ENCODE measurements around the gene LIX1L. TPM values are rescaled to one million over a fixed set of nuclear protein-coding genes. Genes with fewer than 3 reads are reported as not detected.

The LIX1L gene
- total RNA-seq, 1 donor from 2014 or later = 37.5 TPM

DNA sequence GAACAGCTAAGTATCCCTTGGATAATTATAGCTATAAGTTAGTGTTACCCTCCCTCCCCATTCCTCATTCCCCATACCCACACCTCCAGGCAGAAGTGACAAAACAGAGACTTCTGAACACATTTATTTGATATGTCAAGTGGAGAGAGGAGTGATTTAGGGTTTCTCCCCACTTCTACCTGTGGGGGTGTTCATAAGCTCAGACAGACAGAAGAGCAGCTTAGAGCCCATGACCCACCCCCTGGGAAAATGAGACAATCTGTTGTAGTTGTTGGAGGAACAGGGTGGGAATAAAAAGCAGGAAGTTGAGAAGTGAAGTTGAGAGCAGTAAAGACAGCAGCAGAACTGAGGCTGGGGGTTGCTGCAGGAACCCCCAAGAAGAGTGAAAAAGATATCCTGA lies 1.5 kb upstream of the LIX1L start:
- Mint-ChIP-seq H3K27ac (ENCODE audit: unreplicated experiment) (no peak overlapping the region), H3K4me1 (peaks cover 74% of the 10 kb centered on the region), H3K27me3 (ENCODE audit: low read depth) (peaks cover 44% of the 10 kb centered on the region)

DNA sequence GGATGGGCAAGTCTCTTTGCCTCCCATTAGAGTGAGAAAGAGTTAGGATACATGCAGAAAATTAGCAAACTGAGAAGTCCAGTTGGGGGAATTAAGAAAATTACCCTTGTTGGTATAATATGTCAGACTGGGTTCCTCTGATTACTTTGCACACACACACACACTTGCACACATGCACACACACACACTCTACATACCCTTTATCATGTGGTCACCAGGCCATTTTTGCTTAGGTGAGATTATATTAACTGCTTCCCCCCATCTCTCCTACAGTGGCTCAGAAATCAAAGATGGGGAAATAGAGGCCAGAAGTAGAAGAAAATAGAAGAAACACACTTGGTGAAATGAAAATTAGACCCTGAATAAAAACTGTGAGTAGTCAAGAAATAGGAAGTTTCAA lies 917 bp upstream of the LIX1L start:
- no peaks in the 10 kb centered on the region for H3K9me3 Mint-ChIP-seq
- no peaks in the 10 kb centered on the region for H3K36me3 Mint-ChIP-seq (ENCODE audit: low read depth)
- H3K27me3 Mint-ChIP-seq (ENCODE audit: low read depth) = peaks cover 38% of the 10 kb centered on the region
- TF ChIP-seq, protein P1, sequence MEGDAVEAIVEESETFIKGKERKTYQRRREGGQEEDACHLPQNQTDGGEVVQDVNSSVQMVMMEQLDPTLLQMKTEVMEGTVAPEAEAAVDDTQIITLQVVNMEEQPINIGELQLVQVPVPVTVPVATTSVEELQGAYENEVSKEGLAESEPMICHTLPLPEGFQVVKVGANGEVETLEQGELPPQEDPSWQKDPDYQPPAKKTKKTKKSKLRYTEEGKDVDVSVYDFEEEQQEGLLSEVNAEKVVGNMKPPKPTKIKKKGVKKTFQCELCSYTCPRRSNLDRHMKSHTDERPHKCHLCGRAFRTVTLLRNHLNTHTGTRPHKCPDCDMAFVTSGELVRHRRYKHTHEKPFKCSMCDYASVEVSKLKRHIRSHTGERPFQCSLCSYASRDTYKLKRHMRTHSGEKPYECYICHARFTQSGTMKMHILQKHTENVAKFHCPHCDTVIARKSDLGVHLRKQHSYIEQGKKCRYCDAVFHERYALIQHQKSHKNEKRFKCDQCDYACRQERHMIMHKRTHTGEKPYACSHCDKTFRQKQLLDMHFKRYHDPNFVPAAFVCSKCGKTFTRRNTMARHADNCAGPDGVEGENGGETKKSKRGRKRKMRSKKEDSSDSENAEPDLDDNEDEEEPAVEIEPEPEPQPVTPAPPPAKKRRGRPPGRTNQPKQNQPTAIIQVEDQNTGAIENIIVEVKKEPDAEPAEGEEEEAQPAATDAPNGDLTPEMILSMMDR (conservative IDR thresholded peaks at IDR 0.05) = no peak
- H3K27ac Mint-ChIP-seq (ENCODE audit: unreplicated experiment) = no peak overlapping the region
- peaks cover 71% of the 10 kb centered on the region for H3K4me1 Mint-ChIP-seq
- no peak for DNase-seq (ENCODE audit: low read depth, low spot score)
- H3K4me3 Mint-ChIP-seq = peak overlapping the region; percentile 90

More for the DNA sequence above, 1.5 kb upstream of the LIX1L start:
- Mint-ChIP-seq H3K9me3 (no peaks in the 10 kb centered on the region), H3K36me3 (ENCODE audit: low read depth) (no peaks in the 10 kb centered on the region), H3K4me3 (peak overlapping the region; percentile 90)
- no peak for DNase-seq (ENCODE audit: low read depth, low spot score)
- TF ChIP-seq, protein P1 (conservative IDR thresholded peaks at IDR 0.05) = no peak

DNA sequence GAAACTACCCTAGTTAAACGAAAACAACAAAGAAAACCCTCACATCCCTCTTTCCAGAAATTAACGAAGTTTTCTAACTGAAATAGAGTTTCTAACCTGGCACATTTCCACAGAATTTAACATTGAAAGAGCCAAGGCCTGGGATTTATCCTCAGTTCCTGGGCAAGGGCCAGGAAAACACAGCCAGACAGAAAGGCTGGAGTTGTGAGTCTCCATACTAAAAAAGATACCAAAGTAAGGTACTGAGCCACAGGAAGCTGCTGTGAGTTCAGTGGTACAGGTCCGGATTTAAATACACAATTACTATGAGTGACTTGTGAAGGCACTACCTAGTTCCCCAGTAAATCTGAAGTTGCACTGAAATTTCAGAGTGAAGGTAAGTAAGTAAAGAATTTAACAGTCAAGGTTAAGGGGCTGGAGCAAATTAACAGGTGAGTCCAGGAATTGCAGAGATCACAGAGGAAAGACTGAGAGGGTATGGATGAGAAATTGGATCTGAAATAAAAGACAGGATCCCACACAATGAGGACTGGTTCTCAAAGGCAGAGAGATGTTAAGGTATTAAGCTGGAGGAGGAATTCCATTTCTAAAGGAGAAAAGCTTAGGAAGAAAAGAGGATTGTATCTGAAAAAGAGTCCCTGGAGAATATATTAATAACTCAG lies 905 bp downstream of the LIX1L start:
- Mint-ChIP-seq H3K27me3 (ENCODE audit: low read depth) (peaks cover 23% of the 10 kb centered on the region), H3K4me3 (peak overlapping the region; percentile 89), H3K36me3 (ENCODE audit: low read depth) (no peaks in the 10 kb centered on the region), H3K27ac (ENCODE audit: unreplicated experiment) (peak overlapping the region; percentile 54), H3K4me1 (peaks cover 61% of the 10 kb centered on the region), H3K9me3 (no peaks in the 10 kb centered on the region)
- TF ChIP-seq, protein P1 (conservative IDR thresholded peaks at IDR 0.05) = no peak
- DNase-seq (ENCODE audit: low read depth, low spot score) = no peak

DNA sequence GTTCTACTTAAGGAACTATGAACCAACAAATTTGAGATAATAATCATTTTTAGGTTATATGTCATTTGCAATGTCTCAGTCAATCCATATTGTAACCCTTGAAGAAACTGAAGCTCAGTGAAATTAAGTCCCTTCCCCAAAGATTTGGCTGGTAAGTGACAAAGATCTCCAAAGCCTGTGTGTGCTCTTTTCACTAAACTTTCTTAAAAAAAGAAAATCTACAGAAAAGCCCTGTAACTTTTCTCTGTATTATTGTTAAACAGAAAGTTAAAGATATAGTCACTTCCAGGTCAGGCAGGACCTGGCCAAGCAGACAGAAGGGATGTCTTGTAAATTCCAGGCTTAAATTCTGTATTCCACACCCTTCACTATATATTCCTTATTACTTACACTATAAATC lies 1.5 kb downstream of the LIX1L start:
- TF ChIP-seq, protein P1 (conservative IDR thresholded peaks at IDR 0.05) = no peak
- Mint-ChIP-seq H3K4me3 (peak overlapping the region; percentile 89), H3K9me3 (no peaks in the 10 kb centered on the region), H3K27ac (ENCODE audit: unreplicated experiment) (no peak overlapping the region), H3K36me3 (ENCODE audit: low read depth) (no peaks in the 10 kb centered on the region), H3K27me3 (ENCODE audit: low read depth) (peaks cover 17% of the 10 kb centered on the region), H3K4me1 (peaks cover 62% of the 10 kb centered on the region)
- no peak for DNase-seq (ENCODE audit: low read depth, low spot score)

DNA sequence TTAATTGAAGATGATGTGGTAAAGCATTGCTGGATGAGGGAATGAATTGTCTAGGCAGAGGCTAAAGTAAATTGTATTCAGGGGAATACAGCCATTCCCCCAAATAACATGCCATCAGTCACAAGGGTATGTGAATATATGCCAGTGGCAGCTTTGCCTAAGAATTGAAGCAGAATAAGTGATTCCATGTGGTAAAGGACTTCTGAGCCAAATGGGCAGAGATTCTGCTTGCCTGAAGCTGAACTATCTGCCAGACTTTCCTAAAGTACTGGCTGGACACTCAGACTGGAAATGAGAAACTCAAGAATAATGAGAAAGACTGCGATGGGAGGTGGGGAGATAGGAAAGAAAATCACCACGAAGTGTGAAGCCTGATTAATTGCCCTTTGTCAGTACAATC lies 2.4 kb downstream of the LIX1L start:
- TF ChIP-seq, protein P1 (conservative IDR thresholded peaks at IDR 0.05) = no peak
- no peak for DNase-seq (ENCODE audit: low read depth, low spot score)
- Mint-ChIP-seq H3K36me3 (ENCODE audit: low read depth) (no peaks in the 10 kb centered on the region), H3K4me3 (peak overlapping the region; percentile 89), H3K27me3 (ENCODE audit: low read depth) (peaks cover 9% of the 10 kb centered on the region), H3K4me1 (peaks cover 65% of the 10 kb centered on the region), H3K9me3 (no peaks in the 10 kb centered on the region), H3K27ac (ENCODE audit: unreplicated experiment) (no peak overlapping the region)
